Fibroblast of lung (primary cell): Measurements from ENCODE around the gene DPY19L1.

Source experiments
- EZH2 ChIP-seq: IDR thresholded peaks from 2 replicates; pipeline ENCODE4 v1.5.1; 2012; ENCODE audit warnings: low read length, control low read depth, mild to moderate bottlenecking; ENCODE audit errors: missing control alignments
- TF ChIP-seq, protein P1 (sequence below), 2 donors: IDR thresholded peaks in 1 of 2; conservative IDR thresholded peaks in 1 of 2; 1 replicate in 1 of 2; 2 replicates in 1 of 2; pipeline ENCODE4 v1.5.1; 2011 to 2012; ENCODE audit warnings: low read length in 2 of 2, control low read depth in 1 of 2, inconsistent platforms in 1 of 2, low read depth in 1 of 2, mild to moderate bottlenecking in 1 of 2

- TF ChIP-seq, protein P1, sequence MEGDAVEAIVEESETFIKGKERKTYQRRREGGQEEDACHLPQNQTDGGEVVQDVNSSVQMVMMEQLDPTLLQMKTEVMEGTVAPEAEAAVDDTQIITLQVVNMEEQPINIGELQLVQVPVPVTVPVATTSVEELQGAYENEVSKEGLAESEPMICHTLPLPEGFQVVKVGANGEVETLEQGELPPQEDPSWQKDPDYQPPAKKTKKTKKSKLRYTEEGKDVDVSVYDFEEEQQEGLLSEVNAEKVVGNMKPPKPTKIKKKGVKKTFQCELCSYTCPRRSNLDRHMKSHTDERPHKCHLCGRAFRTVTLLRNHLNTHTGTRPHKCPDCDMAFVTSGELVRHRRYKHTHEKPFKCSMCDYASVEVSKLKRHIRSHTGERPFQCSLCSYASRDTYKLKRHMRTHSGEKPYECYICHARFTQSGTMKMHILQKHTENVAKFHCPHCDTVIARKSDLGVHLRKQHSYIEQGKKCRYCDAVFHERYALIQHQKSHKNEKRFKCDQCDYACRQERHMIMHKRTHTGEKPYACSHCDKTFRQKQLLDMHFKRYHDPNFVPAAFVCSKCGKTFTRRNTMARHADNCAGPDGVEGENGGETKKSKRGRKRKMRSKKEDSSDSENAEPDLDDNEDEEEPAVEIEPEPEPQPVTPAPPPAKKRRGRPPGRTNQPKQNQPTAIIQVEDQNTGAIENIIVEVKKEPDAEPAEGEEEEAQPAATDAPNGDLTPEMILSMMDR (conservative IDR thresholded peaks at IDR 0.05 in 1 of 2, IDR thresholded peaks at IDR 0.05 in 1 of 2; ENCODE audit: low read depth in 1 of 2, low read length in 2 of 2), result no peak
- TF ChIP-seq EZH2, result no peak
Observed at GRCh38 chr7:35011085-35011484, 26.2 kb downstream of the DPY19L1 start.
